GM23338 (cell line): ENCODE data around the gene TYMS.

Experiments
- CREB1 ChIP-seq: fragments of 250-450 bp; sonication (Bioruptor Pico); IDR thresholded peaks from 2 replicates; pipeline ENCODE4 v1.5.0; 2020; ENCODE audit warnings: low read depth, mild to moderate bottlenecking, moderate library complexity
- EZH2 ChIP-seq: fragments of 200-600 bp; sonication (generic); IDR thresholded peaks from one replicate; pipeline ENCODE4 v1.8.0; 2017; ENCODE audit warnings: antibody characterized with exemption, mild to moderate bottlenecking, low read depth; ENCODE audit not compliant: unreplicated experiment
- EZH2phosphoT487 ChIP-seq: fragments of 200-600 bp; sonication (generic); IDR thresholded peaks from one replicate; pipeline ENCODE4 v1.8.1; 2018; ENCODE audit warnings: antibody characterized with exemption; ENCODE audit not compliant: unreplicated experiment
- JUNB ChIP-seq: IDR thresholded peaks from one replicate; pipeline ENCODE4 v1.6.1; 2016; ENCODE audit warnings: antibody characterized with exemption; ENCODE audit not compliant: unreplicated experiment
- NANOG ChIP-seq: IDR thresholded peaks from 2 replicates; pipeline ENCODE4 v1.6.1; 2016; ENCODE audit warnings: antibody characterized with exemption, borderline replicate concordance
- POLR2AphosphoS5 ChIP-seq: IDR thresholded peaks from 2 replicates; pipeline ENCODE4 v1.6.1; 2016; ENCODE audit warnings: antibody characterized with exemption, low read depth
- STAT1 ChIP-seq: IDR thresholded peaks from one replicate; pipeline ENCODE4 v1.6.1; 2016; ENCODE audit warnings: antibody characterized with exemption; ENCODE audit not compliant: unreplicated experiment
- ZNF114 ChIP-seq: fragments of 250-450 bp; sonication (Bioruptor Pico); IDR thresholded peaks from 2 replicates; pipeline ENCODE4 v1.5.0; 2020; ENCODE audit warnings: mild to moderate bottlenecking, moderate library complexity
- ZNF331 ChIP-seq: fragments of 250-450 bp; sonication (Bioruptor Pico); IDR thresholded peaks from 2 replicates; pipeline ENCODE4 v1.5.0; 2020; ENCODE audit warnings: low read depth, mild to moderate bottlenecking, moderate library complexity
- TF ChIP-seq, protein P1 (sequence below), 2 experiments: fragments of 200-600 bp in 1 of 2; sonication (generic) in 1 of 2; conservative IDR thresholded peaks; 2 replicates each; pipeline versions ENCODE4 v1.5.1 to v1.6.1; 2016 to 2017; ENCODE audit warnings: antibody characterized with exemption in 2 of 2, low read depth in 2 of 2, mild to moderate bottlenecking in 2 of 2, moderate library complexity in 1 of 2
- TF ChIP-seq, protein P2 (sequence below): IDR thresholded peaks from one replicate; pipeline ENCODE4 v1.6.1; 2018; ENCODE audit warnings: antibody characterized with exemption; ENCODE audit not compliant: unreplicated experiment
- TF ChIP-seq, protein P3 (sequence below): IDR thresholded peaks from 2 replicates; pipeline ENCODE4 v1.6.1; 2016; ENCODE audit warnings: antibody characterized with exemption

DNA sequence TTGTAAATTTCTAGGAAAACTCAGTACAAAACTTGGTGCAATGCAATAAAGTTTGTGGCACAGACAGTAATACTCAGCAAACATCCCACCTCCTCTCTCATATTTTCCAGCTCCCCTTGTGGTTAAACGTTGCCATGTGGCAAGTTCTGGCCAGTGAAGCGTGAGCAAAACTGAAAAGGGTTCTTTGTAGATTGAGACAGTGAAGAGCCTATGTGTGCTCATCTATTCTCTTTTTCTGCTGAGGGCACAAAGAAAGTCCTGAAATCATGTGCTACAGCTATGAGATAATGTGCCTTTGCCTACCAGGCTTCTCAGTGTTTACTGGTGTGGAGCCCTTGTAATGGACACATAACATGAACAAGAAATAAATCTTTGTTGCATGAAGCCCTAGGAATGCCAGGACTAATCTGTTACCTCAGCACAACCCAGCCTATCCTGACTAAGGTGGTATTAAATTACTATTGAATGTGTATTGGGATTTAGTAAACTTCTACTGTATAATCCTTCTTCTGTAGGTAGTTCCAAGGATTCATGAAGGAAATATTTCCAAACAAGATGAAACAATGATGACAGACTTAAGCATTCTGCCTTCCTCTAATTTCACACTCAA lies 13.0 kb upstream of the TYMS start:
- TF ChIP-seq, protein P1, sequence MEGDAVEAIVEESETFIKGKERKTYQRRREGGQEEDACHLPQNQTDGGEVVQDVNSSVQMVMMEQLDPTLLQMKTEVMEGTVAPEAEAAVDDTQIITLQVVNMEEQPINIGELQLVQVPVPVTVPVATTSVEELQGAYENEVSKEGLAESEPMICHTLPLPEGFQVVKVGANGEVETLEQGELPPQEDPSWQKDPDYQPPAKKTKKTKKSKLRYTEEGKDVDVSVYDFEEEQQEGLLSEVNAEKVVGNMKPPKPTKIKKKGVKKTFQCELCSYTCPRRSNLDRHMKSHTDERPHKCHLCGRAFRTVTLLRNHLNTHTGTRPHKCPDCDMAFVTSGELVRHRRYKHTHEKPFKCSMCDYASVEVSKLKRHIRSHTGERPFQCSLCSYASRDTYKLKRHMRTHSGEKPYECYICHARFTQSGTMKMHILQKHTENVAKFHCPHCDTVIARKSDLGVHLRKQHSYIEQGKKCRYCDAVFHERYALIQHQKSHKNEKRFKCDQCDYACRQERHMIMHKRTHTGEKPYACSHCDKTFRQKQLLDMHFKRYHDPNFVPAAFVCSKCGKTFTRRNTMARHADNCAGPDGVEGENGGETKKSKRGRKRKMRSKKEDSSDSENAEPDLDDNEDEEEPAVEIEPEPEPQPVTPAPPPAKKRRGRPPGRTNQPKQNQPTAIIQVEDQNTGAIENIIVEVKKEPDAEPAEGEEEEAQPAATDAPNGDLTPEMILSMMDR (conservative IDR thresholded peaks at IDR 0.05; ENCODE audit: low read depth in 2 of 2) = no peak
- TF ChIP-seq EZH2phosphoT487 (no peak), EZH2 (no peak), POLR2AphosphoS5 (no peak), CREB1 (CRISPR knock-in tag) (no peak), JUNB (no peak), ZNF114 (CRISPR knock-in tag) (no peak), NANOG (no peak), STAT1 (no peak), ZNF331 (CRISPR knock-in tag) (no peak)
- TF ChIP-seq, protein P2, sequence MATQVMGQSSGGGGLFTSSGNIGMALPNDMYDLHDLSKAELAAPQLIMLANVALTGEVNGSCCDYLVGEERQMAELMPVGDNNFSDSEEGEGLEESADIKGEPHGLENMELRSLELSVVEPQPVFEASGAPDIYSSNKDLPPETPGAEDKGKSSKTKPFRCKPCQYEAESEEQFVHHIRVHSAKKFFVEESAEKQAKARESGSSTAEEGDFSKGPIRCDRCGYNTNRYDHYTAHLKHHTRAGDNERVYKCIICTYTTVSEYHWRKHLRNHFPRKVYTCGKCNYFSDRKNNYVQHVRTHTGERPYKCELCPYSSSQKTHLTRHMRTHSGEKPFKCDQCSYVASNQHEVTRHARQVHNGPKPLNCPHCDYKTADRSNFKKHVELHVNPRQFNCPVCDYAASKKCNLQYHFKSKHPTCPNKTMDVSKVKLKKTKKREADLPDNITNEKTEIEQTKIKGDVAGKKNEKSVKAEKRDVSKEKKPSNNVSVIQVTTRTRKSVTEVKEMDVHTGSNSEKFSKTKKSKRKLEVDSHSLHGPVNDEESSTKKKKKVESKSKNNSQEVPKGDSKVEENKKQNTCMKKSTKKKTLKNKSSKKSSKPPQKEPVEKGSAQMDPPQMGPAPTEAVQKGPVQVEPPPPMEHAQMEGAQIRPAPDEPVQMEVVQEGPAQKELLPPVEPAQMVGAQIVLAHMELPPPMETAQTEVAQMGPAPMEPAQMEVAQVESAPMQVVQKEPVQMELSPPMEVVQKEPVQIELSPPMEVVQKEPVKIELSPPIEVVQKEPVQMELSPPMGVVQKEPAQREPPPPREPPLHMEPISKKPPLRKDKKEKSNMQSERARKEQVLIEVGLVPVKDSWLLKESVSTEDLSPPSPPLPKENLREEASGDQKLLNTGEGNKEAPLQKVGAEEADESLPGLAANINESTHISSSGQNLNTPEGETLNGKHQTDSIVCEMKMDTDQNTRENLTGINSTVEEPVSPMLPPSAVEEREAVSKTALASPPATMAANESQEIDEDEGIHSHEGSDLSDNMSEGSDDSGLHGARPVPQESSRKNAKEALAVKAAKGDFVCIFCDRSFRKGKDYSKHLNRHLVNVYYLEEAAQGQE = no peak
- TF ChIP-seq, protein P3, sequence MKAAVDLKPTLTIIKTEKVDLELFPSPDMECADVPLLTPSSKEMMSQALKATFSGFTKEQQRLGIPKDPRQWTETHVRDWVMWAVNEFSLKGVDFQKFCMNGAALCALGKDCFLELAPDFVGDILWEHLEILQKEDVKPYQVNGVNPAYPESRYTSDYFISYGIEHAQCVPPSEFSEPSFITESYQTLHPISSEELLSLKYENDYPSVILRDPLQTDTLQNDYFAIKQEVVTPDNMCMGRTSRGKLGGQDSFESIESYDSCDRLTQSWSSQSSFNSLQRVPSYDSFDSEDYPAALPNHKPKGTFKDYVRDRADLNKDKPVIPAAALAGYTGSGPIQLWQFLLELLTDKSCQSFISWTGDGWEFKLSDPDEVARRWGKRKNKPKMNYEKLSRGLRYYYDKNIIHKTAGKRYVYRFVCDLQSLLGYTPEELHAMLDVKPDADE = no peak
